GM21576 (cell line): Measurements from ENCODE around the gene ZNF77.
"Not testable (repeated sequence)": the region's sequence is repeated elsewhere in the genome, so short reads cannot be mapped to it uniquely, and the experiment has no call there.

Experiments
- ATAC-seq: cut with Tn5 transposase; IDR thresholded peaks from one replicate; pipeline ENCODE4 v1.9.1; 2021; ENCODE audit warnings: mild to moderate bottlenecking, moderate library complexity; ENCODE audit not compliant: unreplicated experiment

Gene ZNF77

GRCh38 chr19:2923510-2923909 lies 21.3 kb downstream of the ZNF77 start:
- ATAC-seq, result no peak

DNA sequence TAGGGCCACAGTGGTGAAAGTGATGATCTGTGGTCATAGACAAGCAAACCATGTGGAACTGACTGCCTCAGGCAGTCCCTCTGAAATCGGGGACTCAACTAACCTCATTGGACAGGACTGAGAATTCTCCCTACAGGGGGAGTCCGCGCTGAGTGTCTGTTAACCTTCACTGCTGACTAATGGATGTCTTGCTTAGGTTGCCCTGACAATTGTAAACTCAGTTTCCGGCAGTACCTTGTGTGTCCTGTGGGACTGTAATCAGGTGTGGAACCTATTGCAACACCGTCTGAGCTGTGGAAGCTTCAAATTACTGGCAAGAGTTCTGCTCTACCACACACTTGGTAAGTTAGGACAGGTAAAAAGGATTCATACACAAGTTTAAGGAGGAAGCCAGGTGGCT lies 21.8 kb downstream of the ZNF77 start:
- no peak for ATAC-seq

- no peak for ATAC-seq
Measured at GRCh38 chr19:2917275-2918184, 27.2 kb downstream of the ZNF77 start.

GRCh38 chr19:2912306-2912705 lies 32.5 kb downstream of the ZNF77 start:
- no peak for ATAC-seq

GRCh38 chr19:2906631-2907195 lies 38.1 kb downstream of the ZNF77 start:
- ATAC-seq, result no peak

DNA sequence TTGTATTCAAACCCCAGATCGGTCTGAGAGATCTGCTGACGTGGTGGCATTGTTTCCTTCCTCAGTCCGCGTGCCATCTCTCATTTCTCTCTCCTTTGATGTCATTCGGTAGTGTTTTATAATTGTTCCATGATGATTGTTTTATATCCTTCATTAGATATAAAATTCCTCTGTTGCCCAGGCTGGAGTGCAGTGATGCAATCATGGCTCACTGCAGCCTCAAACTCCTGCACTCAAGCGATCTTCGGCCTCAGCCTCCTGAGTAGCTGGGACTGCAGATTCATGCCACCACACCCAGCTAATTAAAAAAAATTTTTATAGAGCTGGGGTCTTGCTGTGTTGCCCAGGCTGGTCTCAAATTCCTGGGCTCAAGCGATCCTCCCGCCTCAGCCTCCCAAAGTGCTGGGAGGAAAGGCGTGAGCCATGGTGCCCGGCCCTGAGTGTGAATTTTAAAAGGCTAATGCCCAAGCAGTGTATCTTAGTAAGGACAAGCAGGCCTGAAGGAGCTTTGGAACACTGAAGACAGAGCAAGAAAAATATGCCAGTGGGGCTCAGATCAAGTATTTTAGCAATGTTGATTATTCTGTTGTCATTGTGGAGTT lies 38.8 kb downstream of the ZNF77 start:
- no peak for ATAC-seq

GRCh38 chr19:2903326-2903725 lies 41.4 kb downstream of the ZNF77 start:
- not testable (repeated sequence) for ATAC-seq

DNA sequence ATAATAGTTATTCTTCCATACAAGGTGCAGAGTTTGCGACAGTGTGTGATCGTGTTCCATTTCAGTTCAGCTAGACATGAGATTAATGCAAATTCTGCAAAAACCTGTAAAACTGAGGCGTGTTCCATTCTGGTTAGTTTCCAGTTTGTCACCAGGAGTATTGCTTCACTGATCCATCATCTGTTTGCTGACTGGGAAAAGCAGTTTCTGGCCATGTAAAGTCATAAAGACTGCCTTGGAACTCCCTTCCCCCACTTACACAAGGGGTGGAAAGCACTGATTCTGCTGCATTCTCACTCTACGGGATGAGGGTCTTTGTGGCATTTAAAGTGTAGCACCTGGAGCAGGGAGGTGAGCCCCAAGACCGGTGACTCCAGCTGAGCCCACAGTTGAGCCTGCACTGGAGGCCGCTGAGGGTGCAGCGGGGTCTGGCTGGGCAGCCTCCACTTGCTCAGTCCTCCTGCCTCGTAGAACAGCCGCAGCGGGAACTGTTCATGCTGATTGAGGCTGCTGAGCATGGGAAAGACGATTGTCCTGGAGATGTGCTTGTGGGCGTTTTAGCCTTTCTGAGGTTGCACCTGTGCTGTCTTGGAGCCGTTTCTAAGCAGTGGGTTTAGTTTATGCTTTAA lies 42.1 kb downstream of the ZNF77 start:
- ATAC-seq, result no peak

GRCh38 chr19:2900296-2901252 lies 44.2 kb downstream of the ZNF77 start, which contains the start of gene ZNF57:
TSS of gene ZNF57 (plus strand) at chr19:2900928. CDS start at chr19:2901046, 118 bp downstream.
- ATAC-seq, result peak; percentile 95

GRCh38 chr19:2896694-2897093 lies 48.1 kb downstream of the ZNF77 start:
- ATAC-seq, result no peak

GRCh38 chr19:2890531-2890930 lies 54.2 kb downstream of the ZNF77 start:
- not testable (repeated sequence) for ATAC-seq

DNA sequence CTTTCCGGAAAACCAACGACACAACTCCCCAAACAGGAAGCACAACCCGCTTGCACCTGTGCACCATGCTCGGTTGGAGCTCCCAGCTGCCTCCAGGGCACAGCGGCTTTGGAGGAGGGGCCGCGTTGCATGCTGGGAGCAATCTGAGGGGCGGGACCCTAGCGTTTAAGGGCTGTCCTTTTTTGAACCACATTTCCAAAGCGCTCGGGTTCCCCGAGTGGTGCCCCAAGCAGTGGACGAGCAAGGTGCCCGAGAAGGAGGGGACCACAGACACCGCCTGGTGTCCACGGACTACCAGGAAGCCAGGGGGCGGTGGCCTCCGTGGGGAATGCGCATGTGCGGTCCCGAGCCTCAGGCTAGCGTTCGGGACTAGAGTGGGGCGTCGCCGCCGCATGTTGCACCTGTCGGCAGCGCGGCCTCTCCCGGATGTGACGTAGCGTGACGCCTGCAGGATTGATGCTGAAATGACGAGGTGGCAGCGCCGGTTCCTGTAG lies 56.0 kb downstream of the ZNF77 start:
- ATAC-seq, result no peak

DNA sequence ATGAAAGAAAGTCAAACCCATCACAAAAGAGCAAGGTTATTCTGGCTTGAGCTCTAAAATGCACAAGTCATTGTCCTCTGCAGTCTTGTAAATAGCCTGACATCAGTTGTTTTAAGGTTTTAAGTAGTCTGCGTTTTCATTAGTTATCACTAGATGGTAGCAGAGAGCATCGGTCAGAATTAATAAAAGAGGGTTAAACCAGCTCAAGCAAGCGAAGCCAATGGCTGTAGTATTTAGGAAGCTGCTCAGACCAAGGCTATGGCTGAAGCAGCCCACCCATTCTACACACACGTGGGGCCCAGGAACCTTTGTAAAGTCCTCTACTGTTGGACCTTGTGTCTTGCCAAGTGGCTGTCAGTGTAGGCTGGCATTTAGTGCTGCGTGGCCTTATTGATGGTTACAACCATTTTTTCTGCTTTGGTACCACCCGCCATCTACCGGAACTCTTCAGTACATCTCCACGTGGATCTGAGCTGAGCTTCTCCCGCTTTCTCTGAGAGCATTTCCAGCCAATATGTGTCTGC lies 57.3 kb downstream of the ZNF77 start:
- no peak for ATAC-seq

GRCh38 chr19:2885736-2886135 lies 59.0 kb downstream of the ZNF77 start:
- no peak for ATAC-seq

GRCh38 chr19:2883686-2884439 lies 60.9 kb downstream of the ZNF77 start:
- no peak for ATAC-seq
